Astrocyte (in vitro differentiated cells and primary cell): ENCODE data around the gene RNFT2. TPM values are rescaled to one million over a fixed set of nuclear protein-coding genes. Genes with fewer than 3 reads are reported as not detected.

ENCODE experiments used
- DNase-seq: peaks from one replicate; pipeline ENCODE4 v3.0.0-alpha.2; 2010; ENCODE audit warnings: low read depth
- FAIRE-seq: peaks from 2 replicates; lab custom pipeline; 2011; peaks lifted over from hg19 to GRCh38; lab: Jason Lieb, UNC
- H2AFZ ChIP-seq: 2 replicates; pipeline ENCODE4 v1.6.0; 2012; ENCODE audit warnings: low read depth, low read length, inconsistent platforms
- H3K27ac ChIP-seq: 2 replicates; pipeline ENCODE4 v1.5.1; 2011; ENCODE audit warnings: low read depth, low read length, inconsistent platforms
- H3K27me3 ChIP-seq: 2 replicates; pipeline ENCODE4 v1.6.0; 2011; ENCODE audit warnings: low read length, inconsistent platforms; ENCODE audit not compliant: insufficient read depth
- H3K36me3 ChIP-seq: 2 replicates; pipeline ENCODE4 v1.5.1; 2011; ENCODE audit warnings: low read length, inconsistent platforms; ENCODE audit not compliant: insufficient read depth
- H3K4me1 ChIP-seq: 2 replicates; pipeline ENCODE4 v1.5.1; 2011; ENCODE audit warnings: low read length, inconsistent platforms; ENCODE audit not compliant: insufficient read depth
- H3K4me2 ChIP-seq: 2 replicates; pipeline ENCODE4 v1.6.0; 2012; ENCODE audit warnings: low read length, inconsistent platforms
- H3K4me3 ChIP-seq: 2 replicates; pipeline ENCODE4 v1.5.1; 2011; ENCODE audit warnings: low read depth, mild to moderate bottlenecking, low read length, inconsistent platforms; ENCODE audit not compliant: insufficient read depth
- H3K79me2 ChIP-seq: 2 replicates; pipeline ENCODE4 v1.6.0; 2012; ENCODE audit warnings: mild to moderate bottlenecking, low read length, inconsistent platforms; ENCODE audit not compliant: insufficient read depth
- H3K9ac ChIP-seq: 2 replicates; pipeline ENCODE4 v1.6.0; 2012; ENCODE audit warnings: mild to moderate bottlenecking, low read length, inconsistent platforms
- H3K9me3 ChIP-seq: 2 replicates; pipeline ENCODE4 v1.5.1; 2012; ENCODE audit warnings: low read depth, mild to moderate bottlenecking, low read length, inconsistent platforms; ENCODE audit not compliant: insufficient read depth
- H4K20me1 ChIP-seq: 2 replicates; pipeline ENCODE4 v1.6.0; 2012; ENCODE audit warnings: low read length, inconsistent platforms; ENCODE audit not compliant: insufficient read depth
- H3K27ac Mint-ChIP-seq: one replicate; pipeline ENCODE4 v1.8.0; 2021; ENCODE audit warnings: mild to moderate bottlenecking, mixed read lengths; ENCODE audit not compliant: unreplicated experiment
- H3K27me3 Mint-ChIP-seq: one replicate; pipeline ENCODE4 v1.8.0; 2021; ENCODE audit warnings: low read depth, mixed read lengths; ENCODE audit not compliant: unreplicated experiment
- H3K36me3 Mint-ChIP-seq: one replicate; pipeline ENCODE4 v1.8.0; 2021; ENCODE audit warnings: low read depth, mixed read lengths; ENCODE audit not compliant: unreplicated experiment
- H3K4me1 Mint-ChIP-seq: one replicate; pipeline ENCODE4 v1.8.0; 2021; ENCODE audit warnings: low read depth, mixed read lengths; ENCODE audit not compliant: unreplicated experiment
- H3K4me3 Mint-ChIP-seq: one replicate; pipeline ENCODE4 v1.8.0; 2021; ENCODE audit warnings: mild to moderate bottlenecking, moderate library complexity, mixed read lengths; ENCODE audit not compliant: unreplicated experiment
- H3K9me3 Mint-ChIP-seq: one replicate; pipeline ENCODE4 v1.8.0; 2021; ENCODE audit warnings: mild to moderate bottlenecking, mixed read lengths; ENCODE audit not compliant: unreplicated experiment
- EZH2 ChIP-seq: IDR thresholded peaks from 2 replicates; pipeline ENCODE4 v1.6.1; 2012; ENCODE audit warnings: mild to moderate bottlenecking, low read length, inconsistent platforms; ENCODE audit not compliant: insufficient read depth
- total RNA-seq: library from RNA; stranded (reverse); gene quantifications from 2 replicates; pipeline ENCODE4 v1.2.1, GENCODE V29; 2021
- TF ChIP-seq, protein P1 (sequence below): IDR thresholded peaks from 2 replicates; pipeline ENCODE4 v1.5.1; 2011; ENCODE audit warnings: low read depth, mild to moderate bottlenecking, inconsistent platforms, low read length, moderate library complexity; ENCODE audit not compliant: insufficient read depth

The RNFT2 gene
- total RNA-seq, 1 donor from 2014 or later: 8.9 TPM

DNA sequence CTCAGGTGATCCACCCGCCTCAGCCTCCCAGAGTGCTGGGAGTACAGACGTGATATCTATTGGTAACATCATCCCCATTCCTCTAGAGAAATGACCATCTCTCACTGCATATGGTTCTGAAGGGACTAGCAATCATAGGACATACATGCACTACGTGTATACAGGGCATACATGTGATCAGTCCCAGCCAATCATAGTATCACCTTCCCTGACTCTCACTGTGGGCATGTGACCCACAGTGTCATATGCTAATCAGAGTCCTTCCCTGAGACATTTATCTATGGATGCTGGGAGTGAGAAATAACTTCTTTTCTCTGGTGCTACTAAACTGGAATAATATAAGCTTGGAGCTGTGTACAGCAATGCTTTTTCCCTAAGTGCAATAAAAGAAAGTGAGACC, 160.6 kb downstream of the RNFT2 start:
- Histone ChIP-seq H3K79me2 (no peaks in the 10 kb centered on the region), H3K36me3 (no peaks in the 10 kb centered on the region), H3K4me3 (no peak overlapping the region), H3K4me2 (no peak overlapping the region), H3K9me3 (no peaks in the 10 kb centered on the region), H2AFZ (no peak overlapping the region), H3K9ac (no peak overlapping the region), H3K27ac (no peak overlapping the region), H4K20me1 (no peaks in the 10 kb centered on the region), H3K27me3 (peaks cover 14% of the 10 kb centered on the region), H3K4me1 (no peaks in the 10 kb centered on the region)
- Mint-ChIP-seq H3K27me3 (peaks cover 23% of the 10 kb centered on the region), H3K4me3 (no peak overlapping the region), H3K9me3 (peaks cover 3% of the 10 kb centered on the region), H3K4me1 (no peaks in the 10 kb centered on the region), H3K27ac (no peak overlapping the region), H3K36me3 (no peaks in the 10 kb centered on the region)
- TF ChIP-seq, protein P1, sequence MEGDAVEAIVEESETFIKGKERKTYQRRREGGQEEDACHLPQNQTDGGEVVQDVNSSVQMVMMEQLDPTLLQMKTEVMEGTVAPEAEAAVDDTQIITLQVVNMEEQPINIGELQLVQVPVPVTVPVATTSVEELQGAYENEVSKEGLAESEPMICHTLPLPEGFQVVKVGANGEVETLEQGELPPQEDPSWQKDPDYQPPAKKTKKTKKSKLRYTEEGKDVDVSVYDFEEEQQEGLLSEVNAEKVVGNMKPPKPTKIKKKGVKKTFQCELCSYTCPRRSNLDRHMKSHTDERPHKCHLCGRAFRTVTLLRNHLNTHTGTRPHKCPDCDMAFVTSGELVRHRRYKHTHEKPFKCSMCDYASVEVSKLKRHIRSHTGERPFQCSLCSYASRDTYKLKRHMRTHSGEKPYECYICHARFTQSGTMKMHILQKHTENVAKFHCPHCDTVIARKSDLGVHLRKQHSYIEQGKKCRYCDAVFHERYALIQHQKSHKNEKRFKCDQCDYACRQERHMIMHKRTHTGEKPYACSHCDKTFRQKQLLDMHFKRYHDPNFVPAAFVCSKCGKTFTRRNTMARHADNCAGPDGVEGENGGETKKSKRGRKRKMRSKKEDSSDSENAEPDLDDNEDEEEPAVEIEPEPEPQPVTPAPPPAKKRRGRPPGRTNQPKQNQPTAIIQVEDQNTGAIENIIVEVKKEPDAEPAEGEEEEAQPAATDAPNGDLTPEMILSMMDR: no peak
- no peak for TF ChIP-seq EZH2
- no peak for FAIRE-seq
- no peak for DNase-seq

DNA sequence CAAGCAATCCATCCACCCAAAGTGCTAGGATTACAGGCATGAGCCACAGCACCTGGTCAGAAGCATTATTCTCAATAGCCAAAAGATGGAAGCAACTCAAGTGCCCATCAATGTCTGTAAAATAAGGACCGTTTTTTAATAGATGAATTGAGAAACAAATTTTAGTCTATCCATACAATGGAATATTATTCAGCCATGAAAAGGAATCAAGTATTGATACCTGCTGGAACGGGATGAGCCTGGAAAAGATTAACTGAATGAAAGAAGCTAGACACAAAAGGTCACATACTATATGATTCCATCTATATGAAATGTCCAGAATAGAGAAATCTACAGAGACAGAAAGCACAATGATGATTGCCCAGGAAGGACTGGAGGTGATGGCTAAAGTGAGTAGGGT, 163.5 kb downstream of the RNFT2 start:
- H4K20me1 ChIP-seq: no peaks in the 10 kb centered on the region
- no peak for TF ChIP-seq EZH2
- TF ChIP-seq, protein P1: no peak
- no peaks in the 10 kb centered on the region for H3K9me3 ChIP-seq
- H3K4me3 ChIP-seq: no peak overlapping the region
- no peak overlapping the region for H3K27ac Mint-ChIP-seq
- no peaks in the 10 kb centered on the region for H3K36me3 Mint-ChIP-seq
- peaks cover 11% of the 10 kb centered on the region for H3K27me3 ChIP-seq
- no peak overlapping the region for H3K27ac ChIP-seq
- H2AFZ ChIP-seq: no peak overlapping the region
- H3K4me3 Mint-ChIP-seq: no peak overlapping the region
- H3K4me1 Mint-ChIP-seq: no peaks in the 10 kb centered on the region
- no peaks in the 10 kb centered on the region for H3K79me2 ChIP-seq
- peaks cover 3% of the 10 kb centered on the region for H3K9me3 Mint-ChIP-seq
- no peaks in the 10 kb centered on the region for H3K36me3 ChIP-seq
- H3K27me3 Mint-ChIP-seq: peaks cover 27% of the 10 kb centered on the region
- no peak overlapping the region for H3K4me2 ChIP-seq
- no peaks in the 10 kb centered on the region for H3K4me1 ChIP-seq
- DNase-seq: no peak
- no peak for FAIRE-seq
- H3K9ac ChIP-seq: no peak overlapping the region

Other genes with a start within 250 kb of the RNFT2 start
- gene MAP1LC3B2, start 178.9 kb upstream of the RNFT2 start, total RNA-seq: 5.2 and 5.8 TPM in 2 replicates
- gene SPRING1, start 246 bp upstream of the RNFT2 start, total RNA-seq: 50.0 and 54.2 TPM in 2 replicates
- 1.3 and 2.1 TPM in 2 replicates for gene HRK, start 143.1 kb downstream of the RNFT2 start, total RNA-seq
- 26.4 and 28.7 TPM in 2 replicates for gene FBXW8, start 172.6 kb downstream of the RNFT2 start, total RNA-seq